ENCODE data around the gene ALDH1L1. TPM values are rescaled to one million over a fixed set of nuclear protein-coding genes. Genes with fewer than 3 reads are reported as not detected.
A peak's percentile ranks its signal among the peaks of the same experiment; 100 is the strongest.

ALDH1L1 gene
- total RNA-seq, 1 experiment from 2014 or later, result 1.2 TPM

DNA sequence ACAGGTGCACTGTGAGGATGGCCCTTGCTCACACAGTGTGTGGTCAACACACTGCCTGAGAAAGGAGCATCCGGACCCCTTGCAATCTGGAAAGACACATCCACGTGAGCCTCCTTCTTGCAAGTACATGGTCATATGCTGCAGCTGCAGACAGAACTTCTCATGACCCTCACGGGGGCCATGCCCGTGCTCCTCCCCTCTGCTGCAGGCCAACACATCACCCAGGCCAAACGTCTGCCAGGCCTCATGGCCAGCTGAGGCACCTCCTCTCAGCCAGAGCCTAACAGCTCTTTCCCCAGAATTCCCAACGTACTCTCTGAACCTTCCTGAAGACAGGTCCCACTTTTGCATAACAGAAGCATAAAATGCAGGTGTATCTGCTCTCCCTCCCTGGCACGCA is 121.7 kb downstream of the ALDH1L1 start (continued):
- TF ChIP-seq, protein P1, sequence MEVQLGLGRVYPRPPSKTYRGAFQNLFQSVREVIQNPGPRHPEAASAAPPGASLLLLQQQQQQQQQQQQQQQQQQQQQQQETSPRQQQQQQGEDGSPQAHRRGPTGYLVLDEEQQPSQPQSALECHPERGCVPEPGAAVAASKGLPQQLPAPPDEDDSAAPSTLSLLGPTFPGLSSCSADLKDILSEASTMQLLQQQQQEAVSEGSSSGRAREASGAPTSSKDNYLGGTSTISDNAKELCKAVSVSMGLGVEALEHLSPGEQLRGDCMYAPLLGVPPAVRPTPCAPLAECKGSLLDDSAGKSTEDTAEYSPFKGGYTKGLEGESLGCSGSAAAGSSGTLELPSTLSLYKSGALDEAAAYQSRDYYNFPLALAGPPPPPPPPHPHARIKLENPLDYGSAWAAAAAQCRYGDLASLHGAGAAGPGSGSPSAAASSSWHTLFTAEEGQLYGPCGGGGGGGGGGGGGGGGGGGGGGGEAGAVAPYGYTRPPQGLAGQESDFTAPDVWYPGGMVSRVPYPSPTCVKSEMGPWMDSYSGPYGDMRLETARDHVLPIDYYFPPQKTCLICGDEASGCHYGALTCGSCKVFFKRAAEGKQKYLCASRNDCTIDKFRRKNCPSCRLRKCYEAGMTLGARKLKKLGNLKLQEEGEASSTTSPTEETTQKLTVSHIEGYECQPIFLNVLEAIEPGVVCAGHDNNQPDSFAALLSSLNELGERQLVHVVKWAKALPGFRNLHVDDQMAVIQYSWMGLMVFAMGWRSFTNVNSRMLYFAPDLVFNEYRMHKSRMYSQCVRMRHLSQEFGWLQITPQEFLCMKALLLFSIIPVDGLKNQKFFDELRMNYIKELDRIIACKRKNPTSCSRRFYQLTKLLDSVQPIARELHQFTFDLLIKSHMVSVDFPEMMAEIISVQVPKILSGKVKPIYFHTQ (CRISPR knock-in tag; IDR thresholded peaks at IDR 0.05), result no peak

- POLR2A ChIA-PET, result no interaction called here
- Mint-ChIP-seq H3K27me3 (ENCODE audit: low read depth) (no peaks in the 10 kb centered on the region), H3K9me3 (no peaks in the 10 kb centered on the region), H3K36me3 (no peaks in the 10 kb centered on the region), H3K27ac (no peak overlapping the region), H3K4me3 (no peak overlapping the region), H3K4me1 (peaks cover 7% of the 10 kb centered on the region)
- TF ChIP-seq ZNF396 (CRISPR knock-in tag; IDR thresholded peaks at IDR 0.05; ENCODE audit: borderline replicate concordance), result no peak
- TF ChIP-seq, protein P2, sequence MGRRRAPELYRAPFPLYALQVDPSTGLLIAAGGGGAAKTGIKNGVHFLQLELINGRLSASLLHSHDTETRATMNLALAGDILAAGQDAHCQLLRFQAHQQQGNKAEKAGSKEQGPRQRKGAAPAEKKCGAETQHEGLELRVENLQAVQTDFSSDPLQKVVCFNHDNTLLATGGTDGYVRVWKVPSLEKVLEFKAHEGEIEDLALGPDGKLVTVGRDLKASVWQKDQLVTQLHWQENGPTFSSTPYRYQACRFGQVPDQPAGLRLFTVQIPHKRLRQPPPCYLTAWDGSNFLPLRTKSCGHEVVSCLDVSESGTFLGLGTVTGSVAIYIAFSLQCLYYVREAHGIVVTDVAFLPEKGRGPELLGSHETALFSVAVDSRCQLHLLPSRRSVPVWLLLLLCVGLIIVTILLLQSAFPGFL (CRISPR knock-in tag; IDR thresholded peaks at IDR 0.05; ENCODE audit: borderline replicate concordance), result no peak
- no peak for TF ChIP-seq ZNF121 (CRISPR knock-in tag; IDR thresholded peaks at IDR 0.05)
- no peak for TF ChIP-seq ELF4 (CRISPR knock-in tag; IDR thresholded peaks at IDR 0.05; ENCODE audit: low read depth)
- CTCF ChIA-PET, result no interaction called here
- no peak for ATAC-seq
- DNase-seq (ENCODE audit: low spot score), result no peak
Measured at GRCh38 chr3:126057936-126058335, 122.5 kb downstream of the ALDH1L1 start.

- Mint-ChIP-seq H3K4me3 (no peak overlapping the region), H3K27ac (no peak overlapping the region), H3K4me1 (peaks cover 7% of the 10 kb centered on the region), H3K36me3 (no peaks in the 10 kb centered on the region), H3K27me3 (ENCODE audit: low read depth) (no peaks in the 10 kb centered on the region), H3K9me3 (no peaks in the 10 kb centered on the region)
- ChIA-PET POLR2A (no interaction called here), CTCF (no interaction called here)
- ATAC-seq, result no peak
- TF ChIP-seq ZNF317 (CRISPR knock-in tag; IDR thresholded peaks at IDR 0.05; ENCODE audit: borderline replicate concordance, low read depth), result no peak
- no peak for TF ChIP-seq EMX1 (CRISPR knock-in tag; IDR thresholded peaks at IDR 0.05)
- no peak for TF ChIP-seq MXD4 (CRISPR knock-in tag; IDR thresholded peaks at IDR 0.05; ENCODE audit: borderline replicate concordance)
- no peak for TF ChIP-seq AFF4 (CRISPR knock-in tag; IDR thresholded peaks at IDR 0.05; ENCODE audit: borderline replicate concordance)
- no peak for TF ChIP-seq ATF3 (CRISPR knock-in tag; conservative IDR thresholded peaks at IDR 0.05)
- DNase-seq (ENCODE audit: low spot score), result no peak
Measured at GRCh38 chr3:126057501-126057819, 122.9 kb downstream of the ALDH1L1 start.

- DNase-seq (ENCODE audit: low spot score) (no peak), ATAC-seq (no peak)
- no peak overlapping the region for H3K4me3 Mint-ChIP-seq
- ChIA-PET POLR2A (no interaction called here), CTCF (no interaction called here)
- H3K27ac Mint-ChIP-seq, result no peak overlapping the region; the same call in 1 of the 2 replicates
- H3K27me3 Mint-ChIP-seq (ENCODE audit: low read depth), result no peaks in the 10 kb centered on the region
- H3K9me3 Mint-ChIP-seq, result no peaks in the 10 kb centered on the region
- 0 out of 2 replicates have a peak, but pooled peaks have one; percentile 9 for TF ChIP-seq GABPB1 (CRISPR knock-in tag; IDR thresholded peaks at IDR 0.05)
- TF ChIP-seq, protein P3, sequence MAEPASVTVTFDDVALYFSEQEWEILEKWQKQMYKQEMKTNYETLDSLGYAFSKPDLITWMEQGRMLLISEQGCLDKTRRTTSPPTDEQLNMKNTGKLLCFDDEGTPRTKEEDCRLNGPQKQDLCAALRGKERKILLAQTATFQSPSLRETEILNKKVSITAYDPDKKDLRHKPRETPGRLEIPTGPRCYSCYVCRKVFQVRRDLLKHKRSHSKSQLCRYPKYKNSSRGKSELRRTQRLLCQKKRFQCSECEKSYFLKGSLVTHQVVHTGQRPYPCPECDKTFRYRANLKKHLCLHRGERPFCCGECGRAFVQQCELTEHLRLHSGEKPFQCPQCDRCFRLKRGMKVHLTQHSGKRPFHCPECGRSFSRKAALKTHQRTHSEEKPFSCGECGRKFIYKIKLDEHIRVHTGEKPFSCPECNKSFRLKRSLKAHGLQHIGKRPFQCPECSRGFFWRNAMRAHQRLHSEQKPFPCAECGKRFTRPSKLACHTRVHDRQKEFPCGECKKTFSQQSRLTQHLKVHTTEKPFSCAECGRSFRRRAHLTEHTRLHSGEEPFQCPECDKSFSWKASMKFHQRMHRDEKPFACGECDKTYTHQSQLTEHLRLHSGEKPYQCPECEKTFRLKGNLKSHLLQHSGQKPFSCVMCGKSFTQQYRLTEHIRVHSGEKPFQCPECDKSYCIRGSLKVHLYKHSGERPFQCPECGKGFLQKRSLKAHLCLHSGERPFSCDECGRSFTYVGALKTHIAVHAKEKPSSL (CRISPR knock-in tag; conservative IDR thresholded peaks at IDR 0.05), result no peak
- no peaks in the 10 kb centered on the region for H3K36me3 Mint-ChIP-seq
- peaks cover 7% of the 10 kb centered on the region for H3K4me1 Mint-ChIP-seq
Measured at GRCh38 chr3:126056681-126057500, 123.5 kb downstream of the ALDH1L1 start.
